ENCODE data around the gene LTBP3.

DNA sequence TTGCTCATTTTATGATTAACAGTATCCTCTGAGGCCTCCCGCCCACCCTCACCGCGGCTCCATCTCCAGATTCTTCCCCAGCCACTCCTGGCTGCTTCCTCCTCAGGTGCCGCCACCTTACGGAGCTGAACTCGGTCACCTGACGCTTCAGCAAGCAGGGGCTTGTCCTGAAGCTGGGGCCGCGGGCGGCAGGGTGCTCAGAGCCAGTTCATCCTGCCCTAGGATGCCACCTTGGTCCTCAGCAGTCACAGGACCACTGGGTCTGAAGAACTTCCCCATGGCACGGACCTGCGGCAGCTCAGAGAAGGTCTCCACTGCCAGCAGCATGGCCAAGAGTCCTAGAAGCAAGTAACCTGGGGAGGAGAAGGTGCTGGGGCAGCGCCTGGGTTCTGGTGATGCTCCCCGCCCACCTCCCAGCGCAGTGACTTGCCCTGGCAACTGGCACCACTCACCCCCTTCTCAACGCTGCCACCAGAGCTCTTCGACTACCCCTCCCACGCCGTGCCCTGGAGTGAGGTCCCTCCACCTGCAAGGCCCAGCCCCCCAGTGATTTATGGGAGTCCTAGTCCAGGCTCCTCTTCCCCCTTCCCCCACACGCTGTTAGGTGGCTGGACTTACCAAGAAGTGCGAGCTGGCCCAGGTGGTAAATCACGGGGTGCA, 34.8 kb upstream of the LTBP3 start:
- TF ChIP-seq ZNF785 (tag by site-specific recombination; IDR thresholded peaks at IDR 0.05) (no peak), ZNF626 (tag by site-specific recombination; IDR thresholded peaks at IDR 0.05) (no peak), ZNF416 (tag by site-specific recombination; IDR thresholded peaks at IDR 0.05) (no peak), ZNF354C (tag by site-specific recombination; IDR thresholded peaks at IDR 0.05; ENCODE audit: borderline replicate concordance, low read depth) (no peak), ZFP3 (tag by site-specific recombination; IDR thresholded peaks at IDR 0.05; ENCODE audit: low read depth) (no peak), ZNF174 (tag by site-specific recombination; IDR thresholded peaks at IDR 0.05) (no peak), TRIM28 (IDR thresholded peaks at IDR 0.05; ENCODE audit: borderline replicate concordance, low read length) (no peak), ZNF146 (tag by site-specific recombination; IDR thresholded peaks at IDR 0.05) (no peak)
- TF ChIP-seq, protein P1, sequence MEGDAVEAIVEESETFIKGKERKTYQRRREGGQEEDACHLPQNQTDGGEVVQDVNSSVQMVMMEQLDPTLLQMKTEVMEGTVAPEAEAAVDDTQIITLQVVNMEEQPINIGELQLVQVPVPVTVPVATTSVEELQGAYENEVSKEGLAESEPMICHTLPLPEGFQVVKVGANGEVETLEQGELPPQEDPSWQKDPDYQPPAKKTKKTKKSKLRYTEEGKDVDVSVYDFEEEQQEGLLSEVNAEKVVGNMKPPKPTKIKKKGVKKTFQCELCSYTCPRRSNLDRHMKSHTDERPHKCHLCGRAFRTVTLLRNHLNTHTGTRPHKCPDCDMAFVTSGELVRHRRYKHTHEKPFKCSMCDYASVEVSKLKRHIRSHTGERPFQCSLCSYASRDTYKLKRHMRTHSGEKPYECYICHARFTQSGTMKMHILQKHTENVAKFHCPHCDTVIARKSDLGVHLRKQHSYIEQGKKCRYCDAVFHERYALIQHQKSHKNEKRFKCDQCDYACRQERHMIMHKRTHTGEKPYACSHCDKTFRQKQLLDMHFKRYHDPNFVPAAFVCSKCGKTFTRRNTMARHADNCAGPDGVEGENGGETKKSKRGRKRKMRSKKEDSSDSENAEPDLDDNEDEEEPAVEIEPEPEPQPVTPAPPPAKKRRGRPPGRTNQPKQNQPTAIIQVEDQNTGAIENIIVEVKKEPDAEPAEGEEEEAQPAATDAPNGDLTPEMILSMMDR (tag by site-specific recombination; IDR thresholded peaks at IDR 0.05) = no peak

Data from HEK293 (cell line).